Esophagus squamous epithelium (tissue), 5 donors: ENCODE measurements around the gene SUPT3H. TPM values are rescaled to one million over a fixed set of nuclear protein-coding genes. Genes with fewer than 3 reads are reported as not detected.
A peak's percentile ranks its signal among the peaks of the same experiment; 100 is the strongest.

Experiments
- DNase-seq: peaks from one replicate; lab custom pipeline; 2025; lab: John Stamatoyannopoulos, UW
- H3K27ac ChIP-seq, 4 donors: fragments of 200-600 bp; sonication (generic); one replicate each; pipeline ENCODE4 v1.5.1; 2016 to 2019; ENCODE audit warnings: mild to moderate bottlenecking in 1 of 4
- H3K27me3 ChIP-seq, 4 donors: fragments of 200-600 bp; sonication (generic); 1 replicate in 3 of 4; 2 replicates in 1 of 4; pipeline versions ENCODE4 v1.5.1 to v1.6.0; 2017 to 2021; ENCODE audit warnings: antibody characterized with exemption in 1 of 4
- H3K36me3 ChIP-seq, 3 donors: fragments of 200-600 bp; sonication (generic); one replicate each; pipeline ENCODE4 v1.5.1; 2016 to 2019
- H3K4me1 ChIP-seq, 3 donors: fragments of 200-600 bp; sonication (generic); one replicate each; pipeline ENCODE4 v1.5.1; 2017 to 2019
- H3K4me3 ChIP-seq, 4 donors: fragments of 200-600 bp; sonication (generic); 1 replicate in 3 of 4; 2 replicates in 1 of 4; pipeline ENCODE4 v1.5.1; 2016 to 2019; ENCODE audit warnings: mild to moderate bottlenecking in 2 of 4, moderate library complexity in 1 of 4
- H3K9me3 ChIP-seq, 3 donors: fragments of 200-600 bp; sonication (generic); one replicate each; pipeline ENCODE4 v1.5.1; 2016 to 2019
- CTCF ChIP-seq, 6 experiments: fragments of 450-650 bp in 4 of 6; fragments of 200-600 bp in 2 of 6; sonication (generic) in 2 of 6; IDR thresholded peaks; one replicate each; pipeline ENCODE4 v1.5.1; 2016 to 2019; ENCODE audit warnings: antibody characterized with exemption in 6 of 6, mild to moderate bottlenecking in 4 of 6, moderate library complexity in 4 of 6
- POLR2A ChIP-seq, 4 donors: fragments of 450-650 bp; IDR thresholded peaks; one replicate each; pipeline ENCODE4 v1.6.1; 2017; ENCODE audit warnings: antibody characterized with exemption in 4 of 4, mild to moderate bottlenecking in 4 of 4, moderate library complexity in 3 of 4
- WGBS, 2 donors: methylation state at CpG; one replicate each; pipeline ENCODE4 v1.1.5; 2018; 5-methylcytosine and 5-hydroxymethylcytosine counted together
- intact Hi-C: fragments of 100-400 bp; cut with DNase I; formaldehyde crosslinking; loops from one replicate; pipeline ENCODE4 v1.15.0; 2022
- total RNA-seq, 4 donors: library from RNA; depleted of rRNA; stranded (reverse); fragments of >200 nt; gene quantifications; one replicate each; pipeline ENCODE4 v1.1.0, GENCODE V29; 2016
- donor health status: DM: yes; HTN: yes; CAD: no.

SUPT3H gene
- total RNA-seq, 4 donors from 2014 or later: 3.6 to 10.9 (median 5.3) TPM

- Histone ChIP-seq H3K36me3 (no peaks in the 10 kb centered on the region), H3K9me3 (no peaks in the 10 kb centered on the region), H3K27ac (peak overlapping the region in 2 of 4 donors; percentile 39 to 51), H3K27me3 (peaks cover 0 to 99% (median 24%) of the 10 kb centered on the region in 4 donors), H3K4me3 (peak overlapping the region; percentile 16 to 79 (median 58)), H3K4me1 (peaks cover 21 to 51% (median 35%) of the 10 kb centered on the region in 3 donors)
- TF ChIP-seq POLR2A (IDR thresholded peaks at IDR 0.05) (peak in 1 of 4 donors; percentile 29), CTCF (IDR thresholded peaks at IDR 0.05) (no peak)
- DNase-seq: no peak
- intact Hi-C loops: loop anchor here (10.0 kb wide), 1 partner anchor 295 kb away; no protein-coding TSS in a partner anchor
- 4 to 6% methylated on average over 24 to 30 of the region's 40 CpGs for WGBS, 2 donors
These were observed 42.6 kb upstream of the SUPT3H start for GRCh38 chr6:45420083-45420908.

GRCh38 chr6:45419571-45420082 lies 41.9 kb upstream of the SUPT3H start:
- DNase-seq: peak; percentile 16
- H3K27me3 ChIP-seq: peaks cover 0 to 99% (median 24%) of the 10 kb centered on the region in 4 donors
- no peaks in the 10 kb centered on the region for H3K36me3 ChIP-seq
- H3K4me3 ChIP-seq: peak overlapping the region; percentile 16 to 79 (median 58)
- intact Hi-C loops: loop anchor here (10.0 kb wide), 1 partner anchor 295 kb away; no protein-coding TSS in a partner anchor
- WGBS, 2 donors: 2 to 5% methylated on average over 13 to 26 of the region's 38 CpGs
- peak overlapping the region in 2 of 4 donors; percentile 39 to 51 for H3K27ac ChIP-seq
- TF ChIP-seq CTCF (IDR thresholded peaks at IDR 0.05) (peak in 5 of 6 experiments; percentile 17 to 62 (median 40)), POLR2A (IDR thresholded peaks at IDR 0.05) (peak in 1 of 4 donors; percentile 21)
- peaks cover 21 to 51% (median 35%) of the 10 kb centered on the region in 3 donors for H3K4me1 ChIP-seq
- H3K9me3 ChIP-seq: no peaks in the 10 kb centered on the region

- no peaks in the 10 kb centered on the region for H3K36me3 ChIP-seq
- peaks cover 14 to 33% (median 20%) of the 10 kb centered on the region in 3 donors for H3K4me1 ChIP-seq
- intact Hi-C loops: no loop called here
- no peak overlapping the region for H3K27ac ChIP-seq
- peaks cover 0 to 89% (median 17%) of the 10 kb centered on the region in 4 donors for H3K27me3 ChIP-seq
- no peaks in the 10 kb centered on the region for H3K9me3 ChIP-seq
- DNase-seq: no peak
- H3K4me3 ChIP-seq: no peak overlapping the region
- no peak for TF ChIP-seq CTCF (IDR thresholded peaks at IDR 0.05)
- TF ChIP-seq POLR2A (IDR thresholded peaks at IDR 0.05): no peak
- WGBS, 2 donors: 86 to 96% methylated on average over 2 of the region's 2 CpGs
These were observed 39.7 kb upstream of the SUPT3H start for GRCh38 chr6:45417436-45417835.

GRCh38 chr6:45416700-45417099 lies 39.0 kb upstream of the SUPT3H start:
- TF ChIP-seq CTCF (IDR thresholded peaks at IDR 0.05) (no peak), POLR2A (IDR thresholded peaks at IDR 0.05) (no peak)
- Histone ChIP-seq H3K4me1 (peaks cover 14 to 26% (median 20%) of the 10 kb centered on the region in 3 donors), H3K4me3 (no peak overlapping the region), H3K36me3 (no peaks in the 10 kb centered on the region), H3K27ac (no peak overlapping the region), H3K9me3 (no peaks in the 10 kb centered on the region), H3K27me3 (peaks cover 0 to 83% (median 17%) of the 10 kb centered on the region in 4 donors)
- intact Hi-C loops: no loop called here
- WGBS, 2 donors: 71 to 80% methylated on average over 2 of the region's 2 CpGs
- no peak for DNase-seq
